GM20000 (cell line): ENCODE data around the gene ARHGAP30.
"Not testable (repeated sequence)": the region's sequence is repeated elsewhere in the genome, so short reads cannot be mapped to it uniquely, and the experiment has no call there.

Experiments used
- DNase-seq: peaks from one replicate; pipeline ENCODE4 v3.0.0; 2012; ENCODE audit warnings: low spot score
- TF ChIP-seq, protein P1 (sequence below): IDR thresholded peaks from 2 replicates; pipeline ENCODE4 v1.5.1; 2012; ENCODE audit warnings: mild to moderate bottlenecking, control low read depth; ENCODE audit errors: extremely low read depth, missing control alignments

The ARHGAP30 gene

DNA sequence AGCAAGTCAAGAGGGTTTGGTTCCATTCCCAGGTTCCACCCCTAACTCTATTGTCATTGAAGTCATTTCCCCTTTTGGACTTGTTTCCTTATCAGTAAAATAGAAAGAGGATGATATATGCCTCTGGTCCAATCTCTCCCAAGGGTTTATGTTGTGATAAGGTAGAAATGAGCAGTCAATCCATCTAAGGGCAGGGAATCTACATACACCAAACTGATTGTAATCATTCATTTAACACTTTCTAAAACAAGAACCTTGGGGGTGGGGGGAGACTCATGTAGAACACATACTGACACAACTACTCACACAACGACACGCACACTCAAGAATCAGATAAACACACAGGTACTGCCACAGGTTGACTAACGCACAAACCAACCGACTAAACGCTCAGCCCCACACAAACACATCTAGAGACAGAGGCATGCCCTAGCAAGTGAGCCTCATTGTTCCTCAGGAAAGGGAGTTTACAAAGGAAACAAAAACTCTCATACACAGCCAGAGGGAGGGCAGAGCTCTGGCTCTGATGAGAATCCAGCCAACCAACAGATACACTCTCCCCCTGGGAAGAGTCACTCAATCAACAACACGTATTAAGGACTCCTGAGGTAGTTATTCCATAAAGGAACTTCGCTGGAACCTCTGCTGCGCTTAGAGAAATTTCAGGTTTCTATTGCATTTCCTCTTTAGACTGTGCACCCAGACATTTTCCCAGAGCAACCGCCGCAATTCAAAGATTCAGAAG is 49.8 kb downstream of the ARHGAP30 start:
- DNase-seq, result no peak
- TF ChIP-seq, protein P1, sequence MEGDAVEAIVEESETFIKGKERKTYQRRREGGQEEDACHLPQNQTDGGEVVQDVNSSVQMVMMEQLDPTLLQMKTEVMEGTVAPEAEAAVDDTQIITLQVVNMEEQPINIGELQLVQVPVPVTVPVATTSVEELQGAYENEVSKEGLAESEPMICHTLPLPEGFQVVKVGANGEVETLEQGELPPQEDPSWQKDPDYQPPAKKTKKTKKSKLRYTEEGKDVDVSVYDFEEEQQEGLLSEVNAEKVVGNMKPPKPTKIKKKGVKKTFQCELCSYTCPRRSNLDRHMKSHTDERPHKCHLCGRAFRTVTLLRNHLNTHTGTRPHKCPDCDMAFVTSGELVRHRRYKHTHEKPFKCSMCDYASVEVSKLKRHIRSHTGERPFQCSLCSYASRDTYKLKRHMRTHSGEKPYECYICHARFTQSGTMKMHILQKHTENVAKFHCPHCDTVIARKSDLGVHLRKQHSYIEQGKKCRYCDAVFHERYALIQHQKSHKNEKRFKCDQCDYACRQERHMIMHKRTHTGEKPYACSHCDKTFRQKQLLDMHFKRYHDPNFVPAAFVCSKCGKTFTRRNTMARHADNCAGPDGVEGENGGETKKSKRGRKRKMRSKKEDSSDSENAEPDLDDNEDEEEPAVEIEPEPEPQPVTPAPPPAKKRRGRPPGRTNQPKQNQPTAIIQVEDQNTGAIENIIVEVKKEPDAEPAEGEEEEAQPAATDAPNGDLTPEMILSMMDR, result no peak

DNA sequence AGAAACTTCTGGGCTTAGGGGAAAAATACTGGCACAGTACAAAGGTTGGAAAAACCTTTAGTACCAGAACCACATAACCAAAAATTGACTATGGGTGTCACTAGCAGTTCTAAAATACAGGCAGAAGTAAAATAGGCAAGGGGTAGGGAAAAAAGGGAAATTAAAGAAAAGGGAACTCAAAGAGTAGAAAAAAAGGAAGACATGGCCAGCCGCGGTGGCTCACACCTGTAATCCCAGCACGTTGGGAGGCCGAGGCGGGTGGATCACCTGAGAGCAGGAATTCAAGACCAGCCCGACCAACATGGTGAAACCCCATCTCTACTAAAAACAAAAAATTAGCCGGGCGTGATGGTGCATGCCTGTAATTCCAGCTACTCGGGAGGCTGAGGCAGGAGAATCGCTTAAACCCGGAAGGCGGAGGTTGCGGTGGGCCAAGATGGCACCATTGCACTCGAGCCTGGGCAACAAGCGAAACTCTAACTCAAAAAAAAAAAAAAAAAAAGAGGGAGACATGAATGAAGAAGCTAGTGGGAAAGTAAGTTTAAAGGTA is 50.5 kb downstream of the ARHGAP30 start:
- not testable (repeated sequence) for DNase-seq

DNA sequence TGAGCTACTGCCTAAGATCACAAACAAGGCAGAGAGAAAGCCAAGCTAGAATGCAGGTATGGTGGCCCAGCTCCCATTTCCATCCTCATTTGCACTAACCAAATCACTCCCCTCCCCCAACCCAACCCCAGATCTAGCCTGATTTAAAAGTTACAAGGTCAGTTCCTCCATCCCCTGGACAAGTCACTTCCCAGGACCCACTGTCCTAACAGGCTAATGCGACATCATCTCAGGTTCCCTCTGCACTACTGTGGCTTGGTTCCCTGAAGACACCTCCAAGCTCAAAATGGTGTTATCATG is 51.1 kb downstream of the ARHGAP30 start:
- TF ChIP-seq, protein P1, result no peak

DNA sequence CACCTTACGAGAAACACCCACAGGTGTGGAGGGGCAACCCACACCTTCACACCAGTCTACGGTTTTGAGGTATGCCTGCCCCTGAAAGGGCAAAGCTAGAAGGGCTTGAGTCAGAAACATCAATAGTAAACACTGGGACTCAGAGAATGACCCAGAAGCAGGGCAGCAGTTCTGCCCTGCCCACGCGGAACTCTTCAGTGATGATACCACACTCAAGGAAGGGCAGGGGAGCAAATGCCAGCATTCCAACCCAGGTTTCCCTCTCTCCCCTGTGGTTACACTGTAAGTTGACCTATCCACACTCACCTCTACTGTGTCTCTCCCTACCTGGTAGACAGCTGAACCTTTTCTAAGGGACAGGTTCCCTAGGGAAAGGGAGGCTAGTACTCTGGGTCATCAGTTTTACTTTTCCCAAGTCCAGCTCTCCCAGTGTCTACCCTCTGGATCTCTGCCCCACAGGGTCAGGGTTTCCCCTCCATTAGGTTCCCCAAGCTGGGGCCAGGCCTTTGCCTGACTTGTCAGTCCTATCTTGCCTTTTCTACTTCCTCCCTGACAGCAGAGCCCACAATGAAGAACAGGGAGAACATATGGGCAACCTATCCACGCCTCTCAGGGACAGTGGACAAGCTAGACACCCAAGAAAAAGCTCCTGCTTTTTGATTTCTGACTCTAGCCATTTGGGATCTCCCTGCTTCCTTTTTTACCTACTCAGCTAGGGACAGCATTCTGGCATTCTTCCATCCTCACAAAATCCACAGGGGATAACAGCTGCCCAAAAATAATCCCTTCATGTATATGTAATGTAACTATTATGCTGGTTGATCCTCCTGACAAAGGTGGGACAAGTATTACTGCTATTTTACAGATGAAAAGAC is 51.7 kb downstream of the ARHGAP30 start:
- TF ChIP-seq, protein P1, result no peak
- no peak for DNase-seq

More for the DNA sequence above, 51.1 kb downstream of the ARHGAP30 start:
- DNase-seq, result no peak

DNA sequence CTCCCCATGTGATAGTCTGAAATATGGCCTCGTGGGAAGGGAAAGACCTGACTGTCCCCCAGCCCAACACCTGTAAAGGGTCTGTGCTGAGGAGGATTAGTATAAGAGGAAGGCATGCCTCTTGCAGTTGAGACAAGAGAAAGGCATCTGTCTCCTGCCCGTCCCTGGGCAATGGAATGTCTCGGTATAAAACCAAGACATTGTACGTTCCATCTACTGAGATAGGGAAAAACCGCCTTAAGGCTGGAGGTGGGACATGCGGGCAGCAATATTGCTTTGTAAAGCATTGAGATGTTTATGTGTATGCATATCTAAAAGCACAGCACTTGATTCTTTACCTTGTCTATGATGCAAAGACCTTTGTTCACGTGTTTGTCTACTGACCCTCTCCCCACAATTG is 52.5 kb downstream of the ARHGAP30 start:
- DNase-seq, result not testable (repeated sequence)

DNA sequence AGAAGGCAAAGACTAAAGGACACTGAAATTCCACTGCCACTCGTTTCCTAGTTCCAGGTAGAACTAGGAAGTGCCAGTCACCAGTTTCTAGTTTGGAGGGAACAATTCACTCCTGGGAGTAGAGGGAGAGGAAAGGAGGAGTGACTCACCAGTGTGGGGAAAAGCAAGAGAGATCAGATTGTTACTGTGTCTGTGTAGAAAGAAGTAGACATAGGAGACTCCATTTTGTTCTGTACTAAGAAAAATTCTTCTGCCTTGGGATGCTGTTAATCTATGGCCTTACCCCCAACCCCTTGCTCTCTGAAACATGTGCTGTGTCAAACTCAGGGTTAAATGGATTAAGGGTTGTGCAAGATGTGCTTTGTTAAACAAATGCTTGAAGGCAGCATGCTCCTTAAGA is 53.0 kb downstream of the ARHGAP30 start:
- DNase-seq, result not testable (repeated sequence)

DNA sequence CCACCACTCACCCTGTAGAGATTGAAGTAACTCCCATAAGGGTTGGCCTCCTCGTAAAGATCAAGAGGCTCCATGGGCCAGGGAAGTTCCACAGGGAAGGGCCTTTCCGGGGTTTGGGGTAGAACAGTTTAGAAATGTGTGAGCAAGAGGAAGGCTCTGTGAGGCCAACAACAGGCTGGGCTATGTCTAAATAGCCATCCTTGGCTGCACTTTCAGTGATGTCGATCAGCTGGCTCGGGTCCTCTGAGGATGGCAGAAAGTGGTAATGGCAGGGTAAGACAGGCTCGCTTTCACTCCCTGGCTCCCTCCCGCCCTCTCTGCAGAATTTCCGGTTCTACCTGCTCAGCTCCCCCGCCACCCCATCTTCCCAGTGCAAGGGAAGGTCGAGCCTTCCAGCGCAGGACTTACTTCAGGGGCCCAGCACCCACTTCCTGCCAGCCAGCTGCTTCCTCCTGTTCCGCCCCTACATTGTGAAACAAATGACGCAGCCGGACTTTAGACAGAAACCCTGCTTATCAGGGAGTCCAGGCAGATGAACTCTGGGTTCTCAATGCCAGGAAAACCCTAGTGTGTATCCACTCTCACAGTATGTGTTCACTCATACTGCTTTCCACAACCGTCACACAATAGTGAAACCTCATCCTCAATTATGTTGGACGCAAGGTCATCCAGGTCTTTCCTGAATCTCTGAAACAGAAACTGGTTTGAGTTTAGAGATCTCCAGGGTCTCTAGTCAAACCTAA is 56.0 kb downstream of the ARHGAP30 start:
- TF ChIP-seq, protein P1, result no peak

DNA sequence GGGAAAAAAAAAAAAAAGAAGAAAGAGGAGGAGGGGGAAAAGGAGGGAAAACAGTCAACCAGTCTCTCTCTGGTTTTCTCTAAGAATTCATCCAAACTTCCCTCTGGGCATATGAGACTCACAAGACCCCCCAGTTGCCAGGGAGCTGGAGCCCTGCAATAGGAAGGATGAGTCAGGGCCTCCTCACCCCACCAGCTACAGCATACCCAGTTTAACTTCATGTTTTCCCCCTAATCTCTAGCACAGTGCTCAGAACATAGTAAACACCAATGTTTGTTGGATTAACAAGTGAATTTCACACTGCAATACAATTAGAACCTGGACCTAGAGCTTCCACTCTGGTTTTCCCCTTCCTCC is 56.6 kb downstream of the ARHGAP30 start:
- TF ChIP-seq, protein P1, result no peak
- DNase-seq, result no peak

More for the DNA sequence above, 56.0 kb downstream of the ARHGAP30 start:
- peak; percentile 82 for DNase-seq
